ENCODE results near the gene GALNT8. TPM values are rescaled to one million over a fixed set of nuclear protein-coding genes. Genes with fewer than 3 reads are reported as not detected.

The GALNT8 gene
- total RNA-seq, 1 experiment from 2014 or later = not detected

Other genes starting within 250 kb of the GALNT8 start
- gene RAD51AP1, start 181.5 kb upstream of the GALNT8 start, total RNA-seq (2014; rRNA removed; shearing (Covaris generic)) = 22.2 and 24.8 TPM in 2 replicates
- 59.9 and 62.0 TPM in 2 replicates for gene DYRK4, start 158.2 kb upstream of the GALNT8 start, total RNA-seq (2014; rRNA removed; shearing (Covaris generic))
- gene AKAP3, start 71.3 kb upstream of the GALNT8 start, total RNA-seq (2014; rRNA removed; shearing (Covaris generic)) = 0.72 and 1.4 TPM in 2 replicates
- gene NDUFA9, start 71.3 kb upstream of the GALNT8 start, total RNA-seq (2014; rRNA removed; shearing (Covaris generic)) = 129 and 136 TPM in 2 replicates
- not detected in 2 replicates for gene KCNA1, start 189.5 kb downstream of the GALNT8 start, total RNA-seq (2014; rRNA removed; shearing (Covaris generic))

Measured in NCI-H460 (cell line).